ENCODE data around the gene REPS2. TPM values are rescaled to one million over a fixed set of nuclear protein-coding genes. Genes with fewer than 3 reads are reported as not detected.

The REPS2 gene
- total and polyA plus RNA-seq, 2 donors = 1.3 to 15.6 TPM

DNA sequence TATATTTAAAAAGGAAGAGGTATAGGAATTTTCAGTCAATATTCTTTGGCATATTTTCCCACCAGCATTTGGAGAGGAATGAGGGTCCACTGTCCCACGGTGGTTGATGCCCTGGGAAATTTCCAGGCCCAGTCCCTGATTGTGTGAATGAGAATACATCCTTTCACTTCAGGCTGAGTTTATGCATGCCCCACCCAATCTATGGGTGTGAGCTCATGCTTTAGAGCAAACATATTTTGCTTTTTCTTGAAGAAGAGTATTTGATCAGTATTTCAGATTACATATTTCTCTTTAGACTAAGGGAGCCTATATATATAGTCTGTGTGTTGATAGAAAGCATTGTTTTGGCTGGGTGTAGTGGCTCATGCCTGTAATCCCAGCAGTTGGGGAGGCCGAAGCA is 77.2 kb downstream of the REPS2 start:
- 82% methylated on average over 2 of the region's 2 CpGs for WGBS
- no peak for DNase-seq (ENCODE audit: extremely low spot score)
- Histone ChIP-seq H3K4me3 (ENCODE audit: low read depth, low read length) (no peak overlapping the region), H3K27ac (ENCODE audit: low read depth) (no peak overlapping the region), H3K4me1 (ENCODE audit: insufficient read depth) (no peaks in the 10 kb centered on the region), H3K36me3 (ENCODE audit: insufficient read depth) (no peaks in the 10 kb centered on the region)

DNA sequence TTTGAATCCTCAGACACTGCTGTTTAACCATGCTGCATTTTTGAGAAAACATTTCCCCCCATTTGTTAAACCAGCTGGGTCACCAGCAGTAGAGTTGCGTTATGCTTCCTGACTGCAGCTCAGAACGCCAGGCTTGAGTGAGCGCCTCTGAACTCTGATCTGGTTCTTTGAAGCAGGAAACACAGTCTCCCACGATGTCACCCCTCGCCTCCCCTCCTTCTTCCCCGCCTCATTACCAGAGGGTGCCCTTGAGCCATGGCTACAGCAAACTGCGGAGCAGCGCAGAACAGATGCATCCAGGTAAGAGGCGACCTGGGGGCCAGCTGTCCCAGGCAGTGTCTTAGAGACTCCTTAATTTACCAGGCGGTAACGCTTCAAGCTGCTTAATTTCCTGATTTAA is 78.4 kb downstream of the REPS2 start:
- Histone ChIP-seq H3K27ac (ENCODE audit: low read depth) (no peak overlapping the region), H3K36me3 (ENCODE audit: insufficient read depth) (no peaks in the 10 kb centered on the region), H3K4me3 (ENCODE audit: low read depth, low read length) (no peak overlapping the region), H3K4me1 (ENCODE audit: insufficient read depth) (no peaks in the 10 kb centered on the region)
- 79% methylated on average over 11 of the region's 11 CpGs for WGBS
- no peak for DNase-seq (ENCODE audit: extremely low spot score)

DNA sequence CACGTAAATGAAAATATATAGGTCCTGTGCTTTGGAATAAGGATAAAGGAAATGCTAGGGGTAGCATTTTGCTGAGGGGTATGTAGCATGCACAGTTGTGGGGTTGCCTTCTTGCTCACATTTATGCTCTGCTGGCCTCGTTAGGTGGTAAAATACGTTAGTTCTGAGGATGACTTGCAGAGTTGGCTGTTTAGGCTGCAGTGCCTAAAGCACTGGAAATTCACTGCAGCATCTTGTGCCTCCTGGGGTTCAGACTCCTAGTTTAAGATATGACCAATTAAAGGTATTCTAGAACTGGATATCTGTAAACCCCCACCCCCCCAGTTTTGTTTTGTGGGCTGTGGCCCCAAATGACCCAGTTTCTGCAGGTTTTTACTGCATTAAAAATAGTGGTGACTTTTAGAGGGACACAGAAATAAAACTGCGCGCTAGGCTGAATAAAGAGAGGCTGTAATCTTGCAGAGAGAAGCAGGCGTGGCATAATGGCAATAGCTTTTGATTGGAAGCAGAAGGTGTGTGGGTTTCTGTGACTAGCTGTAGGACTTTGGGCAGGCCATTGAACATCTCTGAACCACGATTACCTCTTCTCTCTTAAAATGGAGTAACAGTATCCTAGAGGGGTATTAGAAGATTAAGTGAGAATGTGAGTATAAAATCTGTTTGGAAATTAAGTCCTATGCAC is 79.3 kb downstream of the REPS2 start:
- Histone ChIP-seq H3K36me3 (ENCODE audit: insufficient read depth) (no peaks in the 10 kb centered on the region), H3K27ac (ENCODE audit: low read depth) (no peak overlapping the region), H3K4me3 (ENCODE audit: low read depth, low read length) (no peak overlapping the region), H3K4me1 (ENCODE audit: insufficient read depth) (no peaks in the 10 kb centered on the region)
- WGBS = 89% methylated on average over 7 of the region's 7 CpGs
- no peak for DNase-seq (ENCODE audit: extremely low spot score)

DNA sequence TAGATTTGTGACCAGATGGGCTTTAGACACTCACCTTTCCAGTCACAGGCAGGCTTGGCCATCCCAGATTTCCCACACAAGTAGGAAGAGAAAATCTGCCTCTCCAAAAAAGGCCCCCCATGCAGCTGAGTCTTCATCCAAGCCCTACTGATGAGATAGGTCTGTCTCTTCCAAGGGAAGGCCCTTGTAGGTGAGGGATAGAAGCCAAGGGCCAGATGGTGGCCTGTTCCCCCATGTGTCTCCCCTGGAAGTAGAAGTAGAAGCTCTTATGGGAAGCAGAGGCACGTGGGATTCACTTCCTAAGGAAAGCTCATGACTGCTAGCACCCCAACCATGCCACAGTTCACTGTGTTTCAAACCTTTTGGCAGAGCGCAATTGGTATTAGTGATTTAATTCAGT is 81.5 kb downstream of the REPS2 start:
- H3K4me3 ChIP-seq (ENCODE audit: low read depth, low read length) = no peak overlapping the region
- no peak overlapping the region for H3K27ac ChIP-seq (ENCODE audit: low read depth)
- no peaks in the 10 kb centered on the region for H3K36me3 ChIP-seq (ENCODE audit: insufficient read depth)
- DNase-seq (ENCODE audit: extremely low spot score) = no peak
- no peaks in the 10 kb centered on the region for H3K4me1 ChIP-seq (ENCODE audit: insufficient read depth)
- WGBS = 93% methylated on average over 2 of the region's 2 CpGs

DNA sequence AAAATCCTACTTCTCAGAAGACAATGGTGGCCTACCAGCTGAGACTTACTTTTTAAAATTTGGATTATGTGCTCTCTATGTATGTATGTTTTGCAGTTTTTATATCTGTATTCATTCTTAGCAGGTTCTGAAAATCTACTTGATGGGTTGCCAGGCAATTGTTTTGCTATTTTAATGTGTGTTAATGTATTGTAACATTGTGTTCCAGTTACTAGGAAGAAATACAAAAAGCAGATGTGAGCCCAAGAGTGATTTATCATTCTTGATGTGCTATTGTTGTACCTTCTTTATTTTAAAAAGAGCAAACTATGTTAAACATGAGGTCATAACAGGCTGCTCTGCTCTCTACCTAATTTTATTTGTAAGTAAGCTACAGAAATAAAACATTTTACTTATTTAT is 81.9 kb downstream of the REPS2 start:
- Histone ChIP-seq H3K36me3 (ENCODE audit: insufficient read depth) (no peaks in the 10 kb centered on the region), H3K4me1 (ENCODE audit: insufficient read depth) (no peaks in the 10 kb centered on the region), H3K27ac (ENCODE audit: low read depth) (no peak overlapping the region), H3K4me3 (ENCODE audit: low read depth, low read length) (no peak overlapping the region)
- DNase-seq (ENCODE audit: extremely low spot score) = no peak

DNA sequence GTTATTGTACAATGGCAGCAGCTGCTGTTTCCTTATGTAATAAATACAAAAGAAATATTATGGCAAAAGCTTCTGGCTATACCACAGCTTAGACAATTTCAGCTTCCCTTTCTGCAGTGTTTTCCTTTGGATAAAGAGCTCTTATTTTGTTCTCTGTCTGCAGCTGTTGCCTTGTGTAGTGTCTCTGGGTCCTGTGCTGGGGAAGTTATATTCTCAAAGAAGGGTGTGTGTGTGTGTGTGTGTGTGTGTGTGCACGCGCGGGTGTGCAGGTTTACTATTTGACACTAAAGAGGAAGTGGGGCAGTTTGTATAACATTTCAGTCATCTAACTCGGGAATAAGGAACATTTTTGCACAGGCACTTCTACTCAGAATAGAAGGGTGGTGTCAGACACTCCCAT is 83.6 kb downstream of the REPS2 start:
- no peak for DNase-seq (ENCODE audit: extremely low spot score)
- no peaks in the 10 kb centered on the region for H3K36me3 ChIP-seq (ENCODE audit: insufficient read depth)
- H3K4me3 ChIP-seq (ENCODE audit: low read depth, low read length) = no peak overlapping the region
- WGBS = 58% methylated on average over 4 of the region's 4 CpGs
- H3K4me1 ChIP-seq (ENCODE audit: insufficient read depth) = no peaks in the 10 kb centered on the region
- H3K27ac ChIP-seq (ENCODE audit: low read depth) = no peak overlapping the region

DNA sequence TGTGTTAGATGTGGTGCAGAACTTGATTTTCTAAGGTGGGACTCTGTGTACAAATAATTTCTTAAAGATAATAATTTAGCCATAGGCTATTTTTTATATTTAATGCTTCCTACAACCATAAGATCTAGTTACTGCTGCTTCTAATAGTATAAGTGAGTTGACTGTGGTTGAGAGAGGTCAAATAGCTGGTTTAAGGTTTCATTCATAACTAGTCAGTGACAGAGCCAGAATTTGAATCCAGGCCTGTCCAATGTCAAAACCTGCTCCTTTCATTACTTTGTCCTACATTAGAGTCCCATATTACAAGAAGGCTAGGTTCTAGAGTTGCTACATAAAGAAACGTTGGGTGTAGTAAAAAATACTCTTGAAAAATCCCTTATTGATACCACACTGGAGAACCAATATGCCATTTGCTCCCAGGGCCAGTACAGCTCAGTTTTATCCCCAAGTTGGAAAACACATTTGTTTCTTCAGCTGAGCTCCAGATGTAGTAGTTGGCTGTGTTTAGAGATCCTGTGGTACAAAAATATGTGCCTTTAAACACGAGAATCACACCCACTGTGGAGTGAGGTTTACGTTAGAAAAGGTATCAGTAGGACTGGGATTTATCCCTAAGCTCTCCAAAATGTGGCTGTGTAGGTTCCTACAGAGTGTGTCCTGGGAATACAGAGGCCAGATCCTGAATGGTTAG is 84.3 kb downstream of the REPS2 start:
- 64% methylated on average over 3 of the region's 3 CpGs for WGBS
- Histone ChIP-seq H3K36me3 (ENCODE audit: insufficient read depth) (no peaks in the 10 kb centered on the region), H3K4me3 (ENCODE audit: low read depth, low read length) (no peak overlapping the region), H3K27ac (ENCODE audit: low read depth) (no peak overlapping the region), H3K4me1 (ENCODE audit: insufficient read depth) (no peaks in the 10 kb centered on the region)
- no peak for DNase-seq (ENCODE audit: extremely low spot score)

DNA sequence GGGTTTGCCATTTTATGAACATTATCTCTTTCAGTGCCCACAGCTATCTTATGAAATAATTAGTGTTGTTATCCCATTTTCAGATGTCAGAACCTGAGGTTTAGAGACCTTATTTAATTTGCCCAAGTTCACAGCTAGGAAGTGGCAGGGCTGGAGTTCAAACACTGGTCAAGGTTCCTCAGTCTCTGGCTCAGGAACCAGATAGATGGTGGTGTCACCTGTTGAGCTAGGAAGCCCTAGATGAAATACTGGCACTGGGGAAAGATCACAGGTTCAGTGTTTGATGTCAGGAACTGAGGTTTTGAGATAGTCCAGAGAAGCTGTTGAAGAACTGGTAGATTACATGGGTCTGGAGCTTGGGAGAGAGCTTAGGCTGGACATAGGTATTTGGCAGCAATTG is 85.4 kb downstream of the REPS2 start:
- DNase-seq (ENCODE audit: extremely low spot score) = no peak
- H3K27ac ChIP-seq (ENCODE audit: low read depth) = no peak overlapping the region
- no peaks in the 10 kb centered on the region for H3K4me1 ChIP-seq (ENCODE audit: insufficient read depth)
- H3K36me3 ChIP-seq (ENCODE audit: insufficient read depth) = no peaks in the 10 kb centered on the region
- no peak overlapping the region for H3K4me3 ChIP-seq (ENCODE audit: low read depth, low read length)

DNA sequence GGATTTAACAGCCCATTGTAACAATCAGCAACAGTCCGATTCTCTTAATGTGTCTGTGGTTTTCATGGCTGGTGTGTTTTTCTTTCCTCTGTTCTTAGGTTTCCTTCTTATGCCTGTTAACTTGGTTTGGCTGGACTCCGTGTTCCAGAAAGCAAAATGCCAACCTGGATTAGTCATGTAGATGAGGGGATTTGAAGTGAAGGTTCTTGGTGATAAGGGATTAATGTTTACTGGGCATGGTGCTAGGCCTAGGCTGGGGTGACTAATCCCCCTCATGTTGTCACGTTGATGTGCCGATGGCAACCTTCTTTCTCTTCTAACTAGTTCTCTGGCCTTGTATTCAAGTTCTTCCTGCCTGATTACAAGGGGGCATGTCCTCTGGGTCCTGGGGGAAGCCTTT is 85.9 kb downstream of the REPS2 start:
- Histone ChIP-seq H3K36me3 (ENCODE audit: insufficient read depth) (no peaks in the 10 kb centered on the region), H3K4me1 (ENCODE audit: insufficient read depth) (no peaks in the 10 kb centered on the region), H3K4me3 (ENCODE audit: low read depth, low read length) (no peak overlapping the region), H3K27ac (ENCODE audit: low read depth) (no peak overlapping the region)
- WGBS = 54% methylated on average over 4 of the region's 4 CpGs
- no peak for DNase-seq (ENCODE audit: extremely low spot score)

DNA sequence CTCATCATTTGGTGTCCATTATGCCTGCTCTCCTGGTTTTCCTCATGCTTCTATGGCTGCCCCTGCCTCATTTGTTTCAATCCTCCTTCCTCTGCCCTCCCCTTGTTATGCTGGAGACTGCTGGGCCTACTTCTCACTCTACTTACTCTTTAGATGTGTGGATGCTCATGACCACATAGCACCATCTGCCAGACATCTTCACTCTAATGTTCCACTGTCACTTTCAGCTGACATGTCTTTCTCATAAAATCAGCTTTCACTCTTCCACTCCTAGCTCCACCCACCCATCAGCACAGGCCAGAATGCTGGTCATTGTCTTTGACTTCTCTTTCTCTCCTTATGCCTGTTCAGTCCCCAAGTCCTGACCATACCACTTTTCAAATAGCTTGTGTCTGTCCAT is 86.8 kb downstream of the REPS2 start:
- DNase-seq (ENCODE audit: extremely low spot score) = no peak
- Histone ChIP-seq H3K36me3 (ENCODE audit: insufficient read depth) (no peaks in the 10 kb centered on the region), H3K4me1 (ENCODE audit: insufficient read depth) (no peaks in the 10 kb centered on the region), H3K4me3 (ENCODE audit: low read depth, low read length) (no peak overlapping the region), H3K27ac (ENCODE audit: low read depth) (no peak overlapping the region)

DNA sequence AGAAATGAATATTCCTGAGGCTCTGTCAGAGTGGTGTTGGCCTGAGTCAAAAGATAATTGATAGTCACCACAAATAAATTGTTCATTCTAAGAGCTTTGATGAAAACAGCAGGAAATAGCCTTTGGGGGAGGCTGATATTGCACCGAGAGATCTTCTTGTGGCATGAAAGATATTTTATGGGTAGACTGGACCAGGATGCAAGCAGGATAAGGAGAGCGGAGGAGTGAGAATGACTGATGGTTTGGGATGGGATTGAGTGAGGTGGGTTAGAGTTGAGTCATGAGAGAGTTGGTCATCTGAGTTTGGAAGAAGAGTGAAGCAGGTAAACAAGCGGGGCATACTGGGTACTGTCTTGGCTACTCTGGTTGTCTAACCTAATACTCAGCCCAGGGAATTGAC is 88.7 kb downstream of the REPS2 start:
- Histone ChIP-seq H3K4me1 (ENCODE audit: insufficient read depth) (no peaks in the 10 kb centered on the region), H3K27ac (ENCODE audit: low read depth) (no peak overlapping the region), H3K36me3 (ENCODE audit: insufficient read depth) (no peaks in the 10 kb centered on the region), H3K4me3 (ENCODE audit: low read depth, low read length) (no peak overlapping the region)
- DNase-seq (ENCODE audit: extremely low spot score) = no peak
- WGBS = 98% methylated on average over 3 of the region's 3 CpGs

DNA sequence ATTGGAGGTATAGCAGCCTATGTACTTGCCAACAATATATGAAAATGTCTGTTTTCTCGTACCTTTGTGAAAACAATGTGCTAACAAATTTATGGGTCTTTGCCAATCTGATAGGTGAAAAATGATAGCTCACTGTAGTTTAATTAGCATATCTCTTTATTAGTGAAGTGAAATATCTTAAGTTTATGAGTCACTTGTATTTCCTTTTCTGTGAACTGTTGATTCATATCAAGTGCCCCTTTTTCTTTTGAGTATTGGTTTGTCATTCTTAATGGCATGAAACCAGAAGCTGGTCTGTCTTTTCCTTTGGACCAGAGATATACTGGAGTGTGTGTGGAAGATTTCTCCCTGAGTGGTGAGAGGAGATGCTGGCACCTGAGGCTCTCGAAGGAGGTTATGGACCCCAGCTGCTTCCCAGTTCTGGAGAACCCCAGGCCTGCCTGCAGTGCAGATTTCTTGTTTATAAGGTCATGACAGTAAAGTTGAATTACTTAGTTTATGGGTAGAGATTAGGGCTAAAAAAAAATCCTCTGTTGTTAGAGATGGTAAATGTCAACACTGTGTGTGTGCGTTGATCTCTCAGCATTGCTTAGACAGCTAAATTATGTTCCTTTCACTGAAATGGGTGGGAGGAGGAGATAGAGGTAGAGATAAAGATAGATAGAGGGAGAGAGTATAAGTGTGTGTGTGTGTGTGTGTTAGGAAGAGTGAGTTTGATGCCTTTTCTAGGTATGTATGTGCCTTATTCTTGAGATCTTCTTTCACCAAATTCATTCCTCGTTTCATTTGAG is 89.9 kb downstream of the REPS2 start:
- 54% methylated on average over 4 of the region's 4 CpGs for WGBS
- no peak overlapping the region for H3K27ac ChIP-seq (ENCODE audit: low read depth)
- no peaks in the 10 kb centered on the region for H3K36me3 ChIP-seq (ENCODE audit: insufficient read depth)
- no peak for DNase-seq (ENCODE audit: extremely low spot score)
- H3K4me1 ChIP-seq (ENCODE audit: insufficient read depth) = no peaks in the 10 kb centered on the region
- H3K4me3 ChIP-seq (ENCODE audit: low read depth, low read length) = no peak overlapping the region

DNA sequence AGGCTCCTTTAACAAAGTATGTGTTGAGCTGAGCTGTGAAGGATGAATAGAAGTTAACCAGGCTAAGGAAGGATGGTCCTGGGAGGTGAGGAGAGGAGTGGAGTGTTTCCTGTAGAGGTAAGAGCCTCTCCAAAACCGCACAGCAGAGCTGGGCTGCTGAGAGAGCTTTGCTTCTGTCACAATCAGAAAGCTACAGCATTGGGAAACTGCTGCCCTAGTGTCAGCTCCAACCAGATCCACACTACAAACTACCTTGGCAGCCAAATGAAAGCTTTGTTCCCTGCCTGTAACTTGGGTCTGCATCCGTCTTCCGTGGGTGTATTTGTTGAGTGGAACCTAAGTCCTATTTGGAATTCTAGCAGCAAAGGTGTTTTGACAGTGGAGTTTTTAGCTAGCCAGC is 91.8 kb downstream of the REPS2 start:
- no peak overlapping the region for H3K4me3 ChIP-seq (ENCODE audit: low read depth, low read length)
- no peaks in the 10 kb centered on the region for H3K36me3 ChIP-seq (ENCODE audit: insufficient read depth)
- H3K27ac ChIP-seq (ENCODE audit: low read depth) = no peak overlapping the region
- WGBS = 46% methylated on average over 3 of the region's 3 CpGs
- H3K4me1 ChIP-seq (ENCODE audit: insufficient read depth) = no peaks in the 10 kb centered on the region
- DNase-seq (ENCODE audit: extremely low spot score) = no peak

DNA sequence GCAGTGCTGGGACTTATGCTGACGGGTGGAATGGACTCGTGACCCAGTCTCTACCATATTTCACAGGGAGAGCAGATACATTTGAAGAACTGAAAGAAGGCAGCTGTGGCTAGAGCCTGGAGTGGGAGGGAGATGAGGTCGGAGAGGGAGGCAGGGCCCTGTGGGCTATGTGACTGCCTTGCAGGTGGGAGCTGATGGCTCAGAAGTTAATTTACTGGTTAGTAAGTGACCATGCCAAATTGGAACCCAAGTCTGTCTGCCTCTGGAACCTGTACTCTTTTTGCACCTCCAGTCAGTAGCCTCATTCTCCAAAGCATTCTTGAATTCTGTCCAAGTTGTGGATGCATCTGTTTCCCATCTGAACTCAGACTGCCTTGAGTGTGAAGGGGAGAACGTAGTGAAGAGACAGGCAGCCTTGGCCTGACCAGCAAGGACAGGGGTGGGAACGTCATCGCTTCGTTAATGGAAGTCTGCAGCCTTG is 92.3 kb downstream of the REPS2 start:
- H3K4me1 ChIP-seq (ENCODE audit: insufficient read depth) = no peaks in the 10 kb centered on the region
- no peaks in the 10 kb centered on the region for H3K36me3 ChIP-seq (ENCODE audit: insufficient read depth)
- DNase-seq (ENCODE audit: extremely low spot score) = no peak
- H3K4me3 ChIP-seq (ENCODE audit: low read depth, low read length) = no peak overlapping the region
- no peak overlapping the region for H3K27ac ChIP-seq (ENCODE audit: low read depth)
- 27% methylated on average over 7 of the region's 7 CpGs for WGBS
